Stimulated activated naive CD8-positive, alpha-beta T cell treated with anti-CD3 and anti-CD28 coated beads, Interleukin-15, Interleukin-2, amounts not matched to agents 100 U/mL and 50 U/mL, for 24 hours (primary cell): ENCODE measurements around the gene CARD18.
"Not testable (repeated sequence)": the region's sequence is repeated elsewhere in the genome, so short reads cannot be mapped to it uniquely, and the experiment has no call there.

ENCODE experiments used
- ATAC-seq: fragments of 150-1000 bp; cut with Tn5 transposase; one replicate; pipeline ENCODE4 v1.10.0; 2021
- DNase-seq: peaks from one replicate; pipeline ENCODE4 v3.0.0; 2021

Gene CARD18

GRCh38 chr11:105132716-105133511 is 6.7 kb downstream of the CARD18 start:
- ATAC-seq (no peak), DNase-seq (no peak)

DNA sequence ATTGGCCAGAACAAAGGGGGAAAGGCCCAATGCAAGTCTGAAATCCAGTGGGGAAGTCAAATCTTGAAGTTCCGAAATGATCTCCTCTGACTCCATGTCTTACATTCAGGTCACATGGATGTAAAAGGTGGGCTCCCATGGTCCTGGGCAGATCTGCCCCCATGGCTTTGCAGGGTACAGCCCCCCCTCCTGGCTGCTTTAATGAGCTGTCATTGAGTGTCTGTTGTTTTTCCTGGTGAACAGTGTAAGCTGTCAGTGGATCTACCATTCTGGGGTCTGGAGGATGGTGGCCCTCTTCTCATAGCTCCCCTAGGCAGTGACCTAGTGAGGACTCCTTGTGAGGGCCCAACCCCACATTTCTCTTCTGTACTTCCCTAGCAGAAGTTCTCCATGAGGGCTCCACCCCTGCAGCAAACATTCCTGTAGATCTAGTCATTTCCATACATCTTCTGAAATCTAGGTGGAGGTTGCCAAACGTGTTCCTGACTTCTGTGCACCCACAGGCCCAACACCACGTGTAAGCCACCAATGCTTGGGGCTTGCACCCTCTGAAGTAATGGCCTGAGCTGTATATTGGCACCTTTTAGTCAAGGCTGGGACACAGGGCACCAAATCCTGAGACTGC is 9.3 kb downstream of the CARD18 start:
- ATAC-seq (no peak), DNase-seq (no peak)

- no peak for ATAC-seq
- DNase-seq, result no peak
These were observed 14.8 kb downstream of the CARD18 start for GRCh38 chr11:105124756-105125155.

GRCh38 chr11:105111145-105111944 is 28.2 kb downstream of the CARD18 start:
- no peak for ATAC-seq
- DNase-seq, result no peak

- no peak for DNase-seq
- no peak for ATAC-seq
These were observed 28.9 kb downstream of the CARD18 start for GRCh38 chr11:105110688-105111030.

- ATAC-seq (no peak), DNase-seq (no peak)
These were observed 29.5 kb downstream of the CARD18 start for GRCh38 chr11:105109855-105110687.

- ATAC-seq, result no peak
- no peak for DNase-seq
These were observed 30.2 kb downstream of the CARD18 start for GRCh38 chr11:105109321-105109720.

DNA sequence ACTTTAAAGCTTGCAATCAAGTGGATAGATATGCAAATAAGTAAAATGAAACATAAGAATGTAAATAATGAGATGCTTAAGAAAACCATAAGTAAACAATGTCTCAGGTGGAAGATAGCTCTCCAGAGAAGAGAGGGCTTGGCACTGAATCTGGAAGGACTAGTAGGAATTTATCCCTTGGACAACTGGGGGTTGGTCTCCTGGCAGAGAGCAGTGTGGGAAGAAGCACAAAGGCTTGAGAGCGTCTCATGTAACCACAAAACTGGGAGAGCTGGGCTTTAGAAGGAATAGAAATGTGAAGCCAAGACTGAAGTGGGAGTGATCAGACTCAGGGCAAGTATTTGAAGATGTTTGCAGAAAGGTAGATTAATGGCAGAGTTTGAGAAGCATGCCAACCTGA is 31.3 kb downstream of the CARD18 start:
- ATAC-seq, result no peak
- no peak for DNase-seq

DNA sequence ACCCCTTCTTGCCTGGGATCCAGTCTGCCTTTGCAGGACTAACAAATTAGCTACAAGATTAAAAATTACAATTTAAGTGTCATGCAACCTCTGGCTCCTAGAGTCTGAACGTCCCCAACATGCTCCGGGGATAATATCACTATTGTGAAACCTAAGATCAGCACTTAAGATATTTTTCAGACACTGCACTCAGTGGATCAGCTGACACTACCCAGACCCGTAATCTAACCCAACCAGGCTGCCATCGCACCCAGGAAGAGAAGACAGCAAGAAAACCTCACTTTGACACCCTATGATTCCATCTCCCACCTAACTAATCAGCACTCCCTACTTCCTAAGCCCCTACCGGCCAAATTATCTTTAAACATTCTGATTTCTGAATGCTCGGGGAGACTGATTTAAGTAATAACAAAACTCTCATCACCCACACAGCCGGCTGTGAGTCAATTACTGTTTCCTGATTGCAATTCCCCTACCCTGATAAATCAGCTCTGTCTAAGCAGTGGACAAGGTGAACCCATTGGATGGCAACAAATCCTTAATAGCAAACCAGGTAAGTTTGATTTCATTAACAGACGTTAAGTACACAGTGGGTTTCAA is 32.2 kb downstream of the CARD18 start:
- not testable (repeated sequence) for ATAC-seq, DNase-seq

- DNase-seq (no peak), ATAC-seq (no peak)
These were observed 33.4 kb downstream of the CARD18 start for GRCh38 chr11:105106140-105106539.

GRCh38 chr11:105104292-105104691 is 35.3 kb downstream of the CARD18 start:
- DNase-seq, result no peak
- ATAC-seq, result no peak

DNA sequence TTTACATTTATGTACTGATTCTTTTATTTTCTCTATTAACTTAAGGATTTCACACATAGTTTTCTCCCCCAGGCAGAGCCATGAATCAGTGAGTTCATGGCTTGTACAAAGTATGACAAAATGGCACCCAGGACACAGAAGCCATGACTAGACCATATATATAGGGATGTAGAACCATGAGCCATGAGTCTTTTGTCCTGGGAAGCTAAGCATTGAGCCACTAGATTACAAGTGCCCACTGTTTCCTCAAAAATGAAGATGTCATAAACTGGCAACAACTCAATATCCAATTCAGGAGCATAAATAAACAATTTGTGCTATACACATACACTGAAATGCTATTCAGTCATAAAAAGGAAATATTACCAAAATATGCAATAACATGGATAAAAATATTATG is 36.2 kb downstream of the CARD18 start:
- ATAC-seq (no peak), DNase-seq (no peak)

- not testable (repeated sequence) for ATAC-seq, DNase-seq
These were observed 37.4 kb downstream of the CARD18 start for GRCh38 chr11:105102079-105102581.

- ATAC-seq (peak; percentile 30), DNase-seq (no peak)
These were observed 38.5 kb downstream of the CARD18 start for GRCh38 chr11:105100981-105101630.

DNA sequence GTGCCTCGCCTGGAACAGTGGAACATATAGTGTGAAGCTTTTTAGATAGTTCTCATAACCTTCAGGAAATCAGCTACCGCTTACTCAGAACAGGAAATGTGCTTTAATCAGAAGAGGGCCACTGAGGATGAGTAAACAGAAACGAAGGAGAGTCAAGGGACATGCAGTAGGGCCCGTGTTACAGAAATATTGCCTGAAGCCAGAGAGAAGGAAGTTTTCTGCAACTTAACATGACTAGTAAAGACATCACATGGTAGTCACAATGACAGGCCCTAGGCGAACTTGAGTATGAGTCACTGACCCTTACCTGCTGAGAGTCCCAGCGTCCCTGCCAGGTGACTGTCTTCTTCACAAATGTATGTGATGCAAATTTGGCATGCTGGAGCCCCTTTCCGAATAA is 39.4 kb downstream of the CARD18 start:
- no peak for DNase-seq
- peak; percentile 79 for ATAC-seq

GRCh38 chr11:105099594-105099993 is 40.0 kb downstream of the CARD18 start:
- DNase-seq, result not testable (repeated sequence)
- peak; percentile 53 for ATAC-seq

DNA sequence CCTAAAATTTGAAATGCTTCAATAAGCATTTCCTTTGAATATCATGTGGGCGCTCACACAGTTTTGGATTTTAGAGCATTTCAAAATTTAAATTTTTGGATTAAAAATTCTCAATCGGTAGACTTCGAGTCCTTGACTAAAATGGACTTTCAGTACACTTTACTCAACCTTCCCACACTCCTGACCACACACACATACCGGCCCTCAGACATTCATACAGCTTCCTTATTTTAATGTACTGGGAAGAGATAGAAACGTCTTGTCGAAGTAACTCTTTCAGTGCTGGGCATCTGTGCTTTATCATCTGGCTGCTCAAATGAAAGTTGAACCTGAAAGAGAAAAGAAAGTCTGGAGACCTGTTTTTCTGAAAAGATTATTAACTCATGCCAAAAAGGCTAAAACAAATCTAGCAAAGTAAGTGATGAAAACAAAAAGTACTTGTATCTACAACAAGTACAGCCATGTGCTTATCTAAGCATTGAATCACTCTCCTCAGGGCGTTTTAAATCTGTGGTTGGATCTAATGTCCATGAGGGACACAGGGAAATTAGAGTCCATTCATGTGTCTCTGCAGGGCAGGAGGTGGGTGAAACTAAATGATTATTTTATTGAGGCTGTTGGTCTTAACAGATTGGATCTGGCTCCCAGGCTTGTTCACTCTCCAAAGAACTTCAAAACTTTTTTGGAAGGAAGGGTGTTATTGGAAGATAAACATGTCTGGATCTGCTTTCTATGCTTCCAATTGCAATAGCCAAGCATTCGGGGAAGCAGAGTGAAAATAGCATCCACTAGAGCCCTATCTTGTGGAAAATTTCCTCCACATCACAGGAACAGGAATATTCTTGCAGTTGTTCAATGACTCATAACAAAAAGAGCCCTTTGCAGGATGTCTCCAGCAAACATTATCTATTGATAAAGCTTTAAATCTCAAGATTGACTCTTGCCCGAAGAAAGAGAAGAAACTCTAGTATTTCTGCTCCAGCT is 47.0 kb downstream of the CARD18 start:
- DNase-seq, result no peak
- ATAC-seq, result no peak
